ENCODE measurements around the gene COLEC11. TPM values are rescaled to one million over a fixed set of nuclear protein-coding genes. Genes with fewer than 3 reads are reported as not detected.

The COLEC11 gene
- total and polyA plus RNA-seq, 2 of the 13 experiments (the other 11 are each of a cell fraction or from before 2014, with no cell fraction given): 1.5 to 3.0 TPM

DNA sequence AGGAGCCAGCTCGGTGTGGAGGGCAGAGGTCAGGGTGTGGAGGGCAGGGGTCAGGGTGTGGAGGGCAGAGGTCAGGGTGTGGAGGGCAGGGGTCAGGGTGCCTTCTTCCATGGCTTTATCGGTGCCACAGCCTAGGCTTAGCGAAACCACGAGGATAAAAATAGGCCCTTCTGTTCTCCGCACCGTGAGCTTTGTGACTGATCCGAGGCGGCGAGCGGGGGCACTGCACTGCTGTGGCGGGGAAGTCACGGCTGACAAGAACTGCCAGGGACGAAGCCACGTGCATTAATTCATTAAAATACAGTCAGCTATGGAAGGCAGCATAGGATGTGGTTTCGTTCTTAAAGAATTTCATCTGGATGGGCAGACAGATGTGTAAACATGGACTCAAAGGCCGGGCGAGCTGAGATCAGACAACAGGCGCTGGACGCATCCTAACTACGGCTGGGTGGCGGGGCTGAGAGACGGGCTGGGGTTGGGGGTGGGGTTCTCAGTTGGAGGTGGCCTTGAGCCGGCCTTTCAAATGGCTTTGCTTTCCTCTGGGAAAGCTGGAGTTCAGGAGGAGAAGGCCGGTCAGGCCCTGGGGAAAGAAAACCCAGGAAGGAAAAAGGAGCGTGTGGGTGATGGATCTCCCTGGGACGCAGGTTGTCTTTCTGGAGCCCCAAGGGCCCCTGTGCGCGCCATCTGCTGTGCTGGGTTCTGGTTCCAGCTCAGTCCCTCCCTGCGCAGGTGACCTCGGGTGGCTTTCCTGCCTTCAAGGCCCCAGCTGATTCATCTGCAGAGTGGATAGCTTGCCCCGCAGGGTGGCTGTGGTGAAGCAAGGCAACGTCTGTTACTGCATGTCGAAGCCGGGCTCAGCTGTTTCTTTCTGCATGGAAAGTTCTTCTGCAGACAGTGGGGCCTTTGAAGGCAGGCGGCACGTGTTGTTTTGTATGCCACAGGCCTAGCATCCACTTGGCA is 62.1 kb downstream of the COLEC11 start (continued):
- 0 out of 2 replicates have a peak, but pooled peaks have one; percentile 22 for TF ChIP-seq AKAP8 (CRISPR knock-in tag; IDR thresholded peaks at IDR 0.05)
- 0 out of 2 replicates have a peak, but pooled peaks have one; percentile 14 for TF ChIP-seq SALL2 (CRISPR knock-in tag; IDR thresholded peaks at IDR 0.05)
- TF ChIP-seq ZNF550 (CRISPR knock-in tag; IDR thresholded peaks at IDR 0.05; ENCODE audit: borderline replicate concordance): no peak
- TF ChIP-seq FIP1L1 (IDR thresholded peaks at IDR 0.05; ENCODE audit: borderline replicate concordance, insufficient read depth, low read depth, low read length): no peak
- no peak for TF ChIP-seq REXO4 (CRISPR knock-in tag; IDR thresholded peaks at IDR 0.05; ENCODE audit: borderline replicate concordance)
- no peak for TF ChIP-seq CTCF (CRISPR knock-in tag; IDR thresholded peaks at IDR 0.05)
- no peak for TF ChIP-seq HDAC2 (CRISPR knock-in tag; IDR thresholded peaks at IDR 0.05)
- TF ChIP-seq ZNF282 (IDR thresholded peaks at IDR 0.05; ENCODE audit: partially characterized antibody): no peak
- no peak for TF ChIP-seq ZNF34 (CRISPR knock-in tag; IDR thresholded peaks at IDR 0.05; ENCODE audit: borderline replicate concordance)
- TF ChIP-seq RBM39 (IDR thresholded peaks at IDR 0.05; ENCODE audit: low read depth, low read length, poor library complexity, severe bottlenecking): peak; percentile 12
- TF ChIP-seq ZNF678 (CRISPR knock-in tag; IDR thresholded peaks at IDR 0.05): 0 out of 2 replicates have a peak, but pooled peaks have one; percentile 12
- peak; percentile 32; the same call in 1 of the 2 replicates for TF ChIP-seq ZNF124 (CRISPR knock-in tag; IDR thresholded peaks at IDR 0.05)
- peak; percentile 62 for TF ChIP-seq ZGPAT (CRISPR knock-in tag; IDR thresholded peaks at IDR 0.05)
- TF ChIP-seq JARID2 (CRISPR knock-in tag; IDR thresholded peaks at IDR 0.05; ENCODE audit: insufficient replicate concordance): no peak
- TF ChIP-seq ZNF224 (CRISPR knock-in tag; IDR thresholded peaks at IDR 0.05): 0 out of 2 replicates have a peak, but pooled peaks have one; percentile 62
- peak; percentile 42 for TF ChIP-seq ZNF761 (CRISPR knock-in tag; conservative IDR thresholded peaks at IDR 0.05)
- TF ChIP-seq ZMYM3 (CRISPR knock-in tag; IDR thresholded peaks at IDR 0.05): no peak; the same call in 1 of the 2 replicates
- no peak for TF ChIP-seq KLF9 (CRISPR knock-in tag; IDR thresholded peaks at IDR 0.05; ENCODE audit: low read depth)
- no peak for TF ChIP-seq STAT5B (CRISPR knock-in tag; IDR thresholded peaks at IDR 0.05)
- TF ChIP-seq HCFC1 (IDR thresholded peaks at IDR 0.05; ENCODE audit: low read depth, low read length): no peak
- TF ChIP-seq CREBL2 (CRISPR knock-in tag; IDR thresholded peaks at IDR 0.05; ENCODE audit: borderline replicate concordance): no peak
- no peak for TF ChIP-seq KDM3A (CRISPR knock-in tag; IDR thresholded peaks at IDR 0.05; ENCODE audit: low read depth)
- 0 out of 2 replicates have a peak, but pooled peaks have one; percentile 26 for TF ChIP-seq ZSCAN31 (CRISPR knock-in tag; IDR thresholded peaks at IDR 0.05; ENCODE audit: low read depth)
- 0 out of 2 replicates have a peak, but pooled peaks have one; percentile 17 for TF ChIP-seq MAFG (CRISPR knock-in tag; IDR thresholded peaks at IDR 0.05)
- TF ChIP-seq DR1 (CRISPR knock-in tag; IDR thresholded peaks at IDR 0.05): no peak
- 0 out of 2 replicates have a peak, but pooled peaks have one; percentile 19 for TF ChIP-seq HES4 (CRISPR knock-in tag; IDR thresholded peaks at IDR 0.05; ENCODE audit: borderline replicate concordance)
- peak; percentile 87 for TF ChIP-seq SKI (IDR thresholded peaks at IDR 0.05; ENCODE audit: partially characterized antibody)
